HG02973 (cell line): Measurements from ENCODE around the gene LTF.
"Not testable (repeated sequence)": the region's sequence is repeated elsewhere in the genome, so short reads cannot be mapped to it uniquely, and the experiment has no call there.

ENCODE experiments used
- ATAC-seq: cut with Tn5 transposase; IDR thresholded peaks from one replicate; pipeline ENCODE4 v1.9.1; 2021; ENCODE audit warnings: moderate library complexity; ENCODE audit not compliant: unreplicated experiment

LTF gene

GRCh38 chr3:46416811-46417510, 47.7 kb downstream of the LTF start:
- no peak for ATAC-seq

- no peak for ATAC-seq
These were observed 48.4 kb downstream of the LTF start for GRCh38 chr3:46416125-46416810.

DNA sequence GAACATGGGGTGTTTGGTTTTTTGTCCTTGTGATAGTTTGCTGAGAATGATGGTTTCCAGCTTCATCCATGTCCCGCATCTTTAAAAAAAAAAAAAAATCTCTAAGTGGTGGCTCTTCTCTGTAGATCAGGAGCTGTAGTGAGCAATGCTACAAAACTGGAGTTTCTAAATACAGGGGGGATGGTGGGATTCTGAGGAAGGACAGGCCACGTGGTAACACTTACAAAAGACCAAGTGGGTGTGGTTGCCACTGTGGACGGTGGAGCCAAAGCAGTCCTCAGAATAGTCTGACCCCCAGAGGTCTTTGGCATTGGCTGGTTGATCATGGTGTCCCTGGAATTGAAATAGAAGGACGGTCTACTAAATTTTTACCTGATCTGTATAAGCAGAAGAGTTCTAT, 50.0 kb downstream of the LTF start:
- no peak for ATAC-seq

DNA sequence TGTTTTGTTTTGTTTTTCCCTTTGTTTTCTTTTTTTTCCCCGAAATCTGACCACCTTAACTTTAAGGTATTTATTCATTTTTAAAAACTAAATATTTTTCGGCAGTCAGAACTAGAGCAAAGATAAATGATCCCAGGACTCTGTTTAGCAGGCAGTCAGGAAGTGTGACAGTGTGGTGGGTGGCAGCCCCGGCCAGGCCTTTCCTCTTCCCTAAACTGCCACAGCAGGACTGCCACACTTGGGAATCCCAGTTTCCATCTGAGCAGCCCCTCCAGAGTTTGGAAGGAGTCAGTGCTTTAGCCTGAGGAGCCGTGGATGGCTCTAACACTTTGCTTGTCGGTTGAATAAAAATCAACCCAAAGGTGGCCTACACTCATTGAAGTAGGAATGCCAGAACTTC, 50.8 kb downstream of the LTF start:
- no peak for ATAC-seq

DNA sequence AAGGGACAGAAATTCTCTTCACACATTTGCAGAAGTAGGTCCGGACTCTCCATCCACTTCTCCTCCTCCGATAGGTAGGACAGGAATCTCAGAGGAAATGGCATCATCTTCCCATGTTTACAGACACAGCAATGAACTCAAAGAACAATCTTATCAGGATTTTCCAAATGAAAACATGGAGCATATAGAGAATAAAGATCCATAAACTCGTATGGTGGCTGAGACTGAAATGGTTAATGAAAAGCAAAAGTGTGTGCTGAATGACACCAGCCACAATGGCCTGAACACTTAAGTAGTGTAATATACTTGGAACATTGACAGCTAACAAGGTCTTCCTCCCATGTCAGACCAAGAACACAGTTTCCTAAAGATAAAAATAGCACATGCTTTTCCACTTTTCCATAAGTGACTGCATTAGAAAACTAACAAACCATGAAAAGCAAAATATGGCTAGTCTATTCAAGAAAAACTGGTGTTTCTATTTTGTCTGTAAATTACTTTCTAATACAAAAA, 51.9 kb downstream of the LTF start:
- ATAC-seq: no peak

- no peak for ATAC-seq
These were observed 53.4 kb downstream of the LTF start for GRCh38 chr3:46411271-46411670.

DNA sequence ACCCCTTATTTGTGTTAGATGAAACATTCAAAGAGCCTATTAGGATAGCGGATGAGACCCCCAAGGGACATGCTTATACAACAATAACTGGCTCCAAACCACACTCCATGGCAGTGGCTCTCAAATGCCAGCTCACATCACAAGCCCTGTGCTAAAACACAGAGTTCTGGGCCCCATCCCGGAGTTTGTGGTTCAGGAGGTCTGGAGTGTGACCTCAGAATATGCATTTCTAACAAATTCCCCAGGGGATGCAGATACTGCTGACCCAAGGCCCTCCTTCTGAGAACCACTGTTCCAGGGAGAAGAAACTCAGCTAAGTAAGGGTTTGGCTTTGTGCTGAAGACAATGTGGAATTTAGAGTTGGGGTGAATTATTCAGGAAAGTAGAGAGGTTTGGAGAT, 54.0 kb downstream of the LTF start:
- no peak for ATAC-seq

DNA sequence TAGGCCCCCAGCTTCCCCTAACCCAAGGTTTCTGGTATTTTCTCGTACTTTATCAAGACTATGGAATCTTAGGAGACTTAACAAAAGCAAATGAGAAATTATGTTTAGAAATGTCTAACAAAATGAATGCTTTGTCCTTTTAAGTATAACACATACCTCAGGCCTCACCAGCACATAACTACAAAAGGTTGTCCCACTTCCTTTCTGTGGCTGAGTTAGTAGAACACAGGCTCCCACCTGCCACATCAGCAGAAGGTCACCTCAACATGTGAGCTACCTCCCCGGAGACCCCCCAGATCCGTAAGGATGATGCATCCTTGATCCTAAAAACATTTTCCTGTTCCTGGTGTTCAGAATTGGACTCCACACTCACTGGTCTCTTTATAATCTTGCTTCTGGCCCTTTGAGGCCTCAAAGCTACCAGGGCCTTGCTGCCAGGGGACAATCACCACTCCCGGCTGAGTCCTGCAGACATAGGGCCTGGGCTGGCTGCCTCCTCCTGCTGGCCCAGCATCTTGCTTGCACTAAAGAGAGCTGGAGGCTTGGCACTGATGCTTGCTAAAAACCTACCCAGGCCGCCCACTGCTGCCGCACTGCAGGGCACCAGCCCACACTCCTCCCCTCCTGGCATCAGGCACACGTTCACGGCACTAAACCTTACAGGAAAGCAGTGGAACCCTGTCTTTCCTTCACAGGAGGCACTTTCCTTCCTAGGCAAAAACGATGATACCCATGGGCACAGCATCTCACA, 54.8 kb downstream of the LTF start:
- ATAC-seq: no peak

DNA sequence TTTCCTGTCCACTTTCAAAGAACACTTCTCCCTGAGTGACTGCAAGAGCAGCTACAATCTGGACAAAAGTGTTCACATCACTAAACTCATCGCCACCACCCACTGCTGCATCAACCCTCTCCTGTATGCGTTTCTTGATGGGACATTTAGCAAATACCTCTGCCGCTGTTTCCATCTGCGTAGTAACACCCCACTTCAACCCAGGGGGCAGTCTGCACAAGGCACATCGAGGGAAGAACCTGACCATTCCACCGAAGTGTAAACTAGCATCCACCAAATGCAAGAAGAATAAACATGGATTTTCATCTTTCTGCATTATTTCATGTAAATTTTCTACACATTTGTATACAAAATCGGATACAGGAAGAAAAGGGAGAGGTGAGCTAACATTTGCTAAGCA, 55.9 kb downstream of the LTF start:
- no peak for ATAC-seq

DNA sequence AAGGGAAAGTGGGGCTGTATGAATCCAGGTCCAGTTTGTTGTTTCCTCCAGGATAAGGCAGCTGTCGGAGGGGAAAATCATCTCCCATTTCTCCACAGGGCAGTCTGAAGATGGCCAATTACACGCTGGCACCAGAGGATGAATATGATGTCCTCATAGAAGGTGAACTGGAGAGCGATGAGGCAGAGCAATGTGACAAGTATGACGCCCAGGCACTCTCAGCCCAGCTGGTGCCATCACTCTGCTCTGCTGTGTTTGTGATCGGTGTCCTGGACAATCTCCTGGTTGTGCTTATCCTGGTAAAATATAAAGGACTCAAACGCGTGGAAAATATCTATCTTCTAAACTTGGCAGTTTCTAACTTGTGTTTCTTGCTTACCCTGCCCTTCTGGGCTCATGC, 56.7 kb downstream of the LTF start:
- no peak for ATAC-seq

DNA sequence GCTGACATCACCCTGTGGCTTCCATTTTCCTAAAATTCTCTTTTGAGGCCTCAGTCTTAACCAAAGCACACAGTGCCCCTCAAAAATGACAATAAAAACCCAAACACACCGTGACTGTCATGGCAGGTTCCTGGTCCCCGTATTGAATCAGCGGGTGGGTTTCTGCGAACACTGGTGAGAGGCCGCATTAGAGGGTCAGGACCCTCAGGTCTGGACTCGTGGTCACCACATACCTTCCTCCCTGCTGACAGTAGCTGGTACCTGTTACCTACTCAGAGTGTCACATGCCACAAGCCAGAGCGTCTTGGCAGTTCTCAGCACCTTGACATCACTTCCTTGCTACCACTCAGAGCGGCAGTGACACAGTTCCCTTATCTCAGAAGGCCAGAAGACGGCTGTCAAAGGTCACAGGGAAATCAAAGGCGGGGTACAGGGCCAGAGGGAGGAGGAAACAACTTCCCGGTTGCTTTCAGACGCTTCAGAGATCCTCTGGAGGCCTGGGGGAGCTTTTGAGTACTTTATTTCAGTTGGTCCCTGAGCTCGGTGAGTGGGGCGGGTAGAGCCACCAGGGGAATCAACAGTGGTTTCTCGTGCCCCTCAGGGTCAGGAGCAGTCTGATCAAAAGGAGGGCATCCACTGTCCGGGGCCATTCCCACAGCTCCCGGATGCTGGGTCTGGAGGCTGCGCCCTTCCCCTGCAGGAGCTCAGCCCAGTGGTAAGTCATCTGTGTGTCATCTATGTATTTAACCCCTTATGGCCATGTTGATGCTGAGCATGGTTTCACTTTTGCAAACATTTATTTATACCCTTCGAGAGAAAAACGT, 57.7 kb downstream of the LTF start, which contains the start of the genes CCR5AS and CCRL2:
Gene CCR5AS (minus strand): TSS at position 279 of the 824 bp plus-strand sequence.
Gene CCRL2 (plus strand): TSS at position 472 of the 824 bp plus-strand sequence. CDS start 821 bp downstream, outside the sequence.
- no peak for ATAC-seq

GRCh38 chr3:46406443-46406787, 58.3 kb downstream of the LTF start:
- ATAC-seq: no peak

GRCh38 chr3:46405301-46406019, 59.2 kb downstream of the LTF start:
- ATAC-seq: no peak

- ATAC-seq: not testable (repeated sequence)
These were observed 61.8 kb downstream of the LTF start for GRCh38 chr3:46402902-46403301.

DNA sequence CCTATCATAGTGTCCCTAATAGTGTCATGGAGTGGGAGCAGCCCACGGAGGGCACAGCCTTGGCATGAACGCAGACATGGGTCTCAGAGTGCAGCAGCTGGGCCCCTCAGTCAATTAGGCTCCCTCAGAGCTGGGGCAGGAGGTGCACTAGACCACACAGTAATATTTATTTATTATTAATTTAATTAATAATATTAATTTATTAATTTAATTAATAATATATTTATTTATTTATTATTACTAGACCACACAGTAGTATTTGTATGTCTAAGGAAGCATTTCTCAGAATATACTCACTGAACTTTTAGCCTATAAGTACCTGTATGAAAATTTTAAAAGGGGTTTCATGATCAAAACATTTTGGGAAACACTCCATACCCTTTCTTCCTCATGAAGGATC, 63.1 kb downstream of the LTF start:
- ATAC-seq: no peak

GRCh38 chr3:46400846-46401245, 63.9 kb downstream of the LTF start:
- no peak for ATAC-seq

DNA sequence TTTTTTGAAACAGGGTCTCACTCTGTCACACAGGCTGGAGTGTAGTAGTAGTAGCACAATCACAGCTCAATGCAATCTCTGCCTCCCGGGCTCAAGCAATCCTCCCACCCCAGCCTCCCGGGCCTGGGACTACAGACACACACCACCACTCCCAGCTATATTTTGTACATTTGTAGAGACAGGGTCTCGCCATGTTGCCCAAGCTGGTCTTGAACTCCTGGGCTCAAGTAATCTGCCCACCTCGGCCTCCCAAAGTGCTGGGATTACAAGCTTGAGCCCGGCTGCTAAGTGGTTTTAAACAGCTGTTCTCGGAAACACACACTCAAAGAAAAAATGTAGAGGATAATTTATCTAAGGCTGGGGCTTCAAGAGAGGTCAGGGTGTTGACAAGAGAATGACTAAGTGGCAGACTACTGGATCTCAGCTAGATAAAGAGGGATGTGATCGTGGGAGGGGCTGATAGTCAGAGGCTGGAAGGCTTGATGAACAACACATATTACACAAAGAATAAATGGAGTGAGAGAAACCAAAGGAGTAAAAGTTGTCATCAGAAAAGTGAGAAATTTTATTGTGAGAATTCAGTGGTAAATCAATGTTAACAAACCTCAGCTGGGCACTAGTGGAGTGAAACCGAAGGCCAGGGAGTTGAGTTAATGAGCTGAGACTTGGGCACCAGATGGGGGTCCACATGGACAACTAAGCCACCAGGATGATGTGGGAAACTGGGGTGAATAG, 64.5 kb downstream of the LTF start:
- ATAC-seq: no peak

DNA sequence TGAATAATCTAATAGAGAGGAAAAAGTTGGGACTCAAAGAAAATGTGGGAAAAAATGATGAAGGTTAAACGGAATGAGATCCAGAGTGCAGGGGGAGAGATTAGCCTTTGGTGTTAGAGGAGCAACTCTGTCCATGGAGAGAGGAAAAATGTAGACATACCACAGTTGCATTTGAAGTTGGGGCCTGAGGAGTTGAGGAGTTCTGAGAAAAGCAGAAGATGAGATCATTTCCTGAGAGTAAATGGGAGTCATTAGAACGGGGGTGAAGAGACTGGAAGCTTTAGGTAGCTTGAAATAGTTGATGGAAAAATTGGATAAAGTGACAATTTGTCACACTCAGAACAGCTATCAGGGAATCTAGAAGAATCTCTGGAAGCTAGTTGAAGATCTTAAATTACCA, 65.1 kb downstream of the LTF start:
- ATAC-seq: no peak

GRCh38 chr3:46399098-46399497, 65.6 kb downstream of the LTF start:
- ATAC-seq: no peak
